Inferior parietal cortex (tissue), 1 donor: Measurements from ENCODE around the gene LIPC.
"Not testable (repeated sequence)": the region's sequence is repeated elsewhere in the genome, so short reads cannot be mapped to it uniquely, and the experiment has no call there.

Source experiments
- DNase-seq: peaks from one replicate; pipeline ENCODE4 v3.0.0-alpha.2; 2016; ENCODE audit errors: extremely low spot score

LIPC gene

GRCh38 chr15:58585693-58586443 lies 154.1 kb downstream of the LIPC start:
- no peak for DNase-seq

GRCh38 chr15:58587486-58587885 lies 155.7 kb downstream of the LIPC start:
- no peak for DNase-seq

- DNase-seq, result no peak
These were observed 156.3 kb downstream of the LIPC start for GRCh38 chr15:58588096-58588495.

- DNase-seq, result no peak
These were observed 157.3 kb downstream of the LIPC start for GRCh38 chr15:58589047-58589446.

GRCh38 chr15:58590236-58590635 lies 158.4 kb downstream of the LIPC start:
- no peak for DNase-seq

GRCh38 chr15:58590926-58591325 lies 159.1 kb downstream of the LIPC start:
- no peak for DNase-seq

- no peak for DNase-seq
These were observed 162.1 kb downstream of the LIPC start for GRCh38 chr15:58593870-58594269.

- DNase-seq, result no peak
These were observed 163.1 kb downstream of the LIPC start for GRCh38 chr15:58594898-58595297.

- no peak for DNase-seq
These were observed 163.9 kb downstream of the LIPC start for GRCh38 chr15:58595516-58596263.

GRCh38 chr15:58597943-58598828 lies 166.4 kb downstream of the LIPC start:
- DNase-seq, result no peak

- no peak for DNase-seq
These were observed 167.0 kb downstream of the LIPC start for GRCh38 chr15:58598829-58599210.

- DNase-seq, result no peak
These were observed 171.0 kb downstream of the LIPC start for GRCh38 chr15:58602823-58603222.

GRCh38 chr15:58603927-58604326 lies 172.1 kb downstream of the LIPC start:
- not testable (repeated sequence) for DNase-seq

GRCh38 chr15:58604455-58604923 lies 172.7 kb downstream of the LIPC start:
- no peak for DNase-seq

GRCh38 chr15:58605931-58606530 lies 174.2 kb downstream of the LIPC start:
- no peak for DNase-seq

GRCh38 chr15:58606577-58607080 lies 174.8 kb downstream of the LIPC start:
- DNase-seq, result no peak

GRCh38 chr15:58608129-58608590 lies 176.4 kb downstream of the LIPC start:
- no peak for DNase-seq

GRCh38 chr15:58608711-58609110 lies 176.9 kb downstream of the LIPC start:
- no peak for DNase-seq

- DNase-seq, result no peak
These were observed 180.2 kb downstream of the LIPC start for GRCh38 chr15:58611731-58612676.

- no peak for DNase-seq
These were observed 184.4 kb downstream of the LIPC start for GRCh38 chr15:58616171-58616570.
